T-cell (primary cell): ENCODE measurements around the gene ANO1. TPM values are rescaled to one million over a fixed set of nuclear protein-coding genes. Genes with fewer than 3 reads are reported as not detected.

ENCODE experiments used
- ATAC-seq, 4 experiments: fragments of 200-7000 bp in 3 of 4; fragments of 150-1000 bp in 1 of 4; cut with Tn5 transposase; replicated peaks in 1 of 4; 1 replicate in 3 of 4; 2 replicates in 1 of 4; pipeline ENCODE4 v1.10.0; 2021; ENCODE audit warnings: moderate library complexity in 3 of 4, mild to moderate bottlenecking in 2 of 4, moderate number of reproducible peaks in 1 of 4
- CTCF ChIA-PET, 2 donors: fragments of 300-600 bp; sonication (Branson Sonifier 250); formaldehyde crosslinking; loops; one replicate each; lab custom pipeline; 2022; ENCODE audit warnings: antibody characterized with exemption in 2 of 2; lab: Charles Lee
- POLR2A ChIA-PET, 2 donors: fragments of 300-600 bp; sonication (Branson Sonifier 250); formaldehyde crosslinking; loops; one replicate each; lab custom pipeline; 2022; ENCODE audit warnings: antibody characterized with exemption in 2 of 2; lab: Charles Lee
- DNase-seq, 35 experiments: peaks; one replicate each; pipeline versions ENCODE4 v3.0.0 to v3.0.0-alpha.2; 2013 to 2023
- H3K27ac ChIP-seq: one replicate; pipeline ENCODE4 v1.5.1; 2013; ENCODE audit warnings: low read length
- H3K27me3 ChIP-seq, 2 experiments: replicated peaks in 1 of 2; 1 replicate in 1 of 2; 2 replicates in 1 of 2; pipeline versions ENCODE4 v1.6.1 to v1.7.0; 2013; ENCODE audit warnings: low read length in 1 of 2, mixed read lengths in 1 of 2; ENCODE audit not compliant: control insufficient read depth in 2 of 2, insufficient read depth in 2 of 2; ENCODE audit errors: extremely low read depth in 1 of 2
- H3K36me3 ChIP-seq, 2 donors: 1 replicate in 1 of 2; 2 replicates in 1 of 2; pipeline versions ENCODE4 v1.6.1 to v1.7.0; 2013; ENCODE audit warnings: low read length in 1 of 2; ENCODE audit not compliant: control insufficient read depth in 2 of 2, insufficient read depth in 1 of 2; ENCODE audit errors: extremely low read depth in 1 of 2
- H3K4me1 ChIP-seq, 2 experiments: 1 replicate in 1 of 2; 2 replicates in 1 of 2; pipeline versions ENCODE4 v1.6.1 to v1.7.0; 2013; ENCODE audit warnings: low read length in 2 of 2, mixed read lengths in 1 of 2; ENCODE audit not compliant: insufficient read depth in 2 of 2, control insufficient read depth in 1 of 2; ENCODE audit errors: extremely low read depth in 1 of 2
- H3K4me3 ChIP-seq, 2 donors: 1 replicate in 1 of 2; 2 replicates in 1 of 2; pipeline versions ENCODE4 v1.5.1 to v1.7.0; 2013; ENCODE audit warnings: mild to moderate bottlenecking in 2 of 2, low read length in 1 of 2, moderate library complexity in 1 of 2; ENCODE audit not compliant: control insufficient read depth in 1 of 2; ENCODE audit errors: extremely low read depth in 1 of 2
- H3K9me3 ChIP-seq: 2 replicates; pipeline ENCODE4 v1.7.0; 2013
- H3K27ac Mint-ChIP-seq, 2 donors: one replicate each; pipeline ENCODE4 v1.8.0; 2020 to 2021; ENCODE audit warnings: mild to moderate bottlenecking in 2 of 2, mixed read lengths in 2 of 2
- H3K27me3 Mint-ChIP-seq, 2 donors: one replicate each; pipeline ENCODE4 v1.8.0; 2021 to 2022; ENCODE audit warnings: mixed read lengths in 2 of 2
- H3K36me3 Mint-ChIP-seq: one replicate; pipeline ENCODE4 v1.8.0; 2021; ENCODE audit warnings: mixed read lengths
- H3K4me1 Mint-ChIP-seq, 3 donors: one replicate each; pipeline ENCODE4 v1.8.0; 2020 to 2022; ENCODE audit warnings: mixed read lengths in 3 of 3, mild to moderate bottlenecking in 1 of 3
- H3K4me3 Mint-ChIP-seq, 3 donors: one replicate each; pipeline ENCODE4 v1.8.0; 2020 to 2022; ENCODE audit warnings: mild to moderate bottlenecking in 3 of 3, mixed read lengths in 3 of 3, moderate library complexity in 3 of 3
- H3K9me3 Mint-ChIP-seq, 3 donors: one replicate each; pipeline ENCODE4 v1.8.0; 2020 to 2022; ENCODE audit warnings: mixed read lengths in 3 of 3
- WGBS: methylation state at CpG from one replicate; pipeline ENCODE4 v1.1.5; 2013; ENCODE audit warnings: missing lambda C conversion rate; ENCODE audit not compliant: insufficient coverage; 5-methylcytosine and 5-hydroxymethylcytosine counted together
- total RNA-seq, 35 experiments: library from RNA in 6 of 35; stranded (reverse) in 6 of 35; fragments of 120-200 nt in 1 of 35; gene quantifications; one replicate each; pipeline versions ENCODE4 v1.2.1 to v1.2.4 and lab custom pipeline; 2013 to 2026

ANO1 gene
- total RNA-seq, 5 donors from 2014 or later (not counting 1 experiment from before 2014, with no cell fraction given): 0.19 to 0.38 (median 0.33) TPM; not detected in 2

GRCh38 chr11:70060611-70061293 lies 17.4 kb upstream of the ANO1 start:
- peaks cover 28 to 35% of the 10 kb centered on the region in 2 donors for H3K27me3 Mint-ChIP-seq

GRCh38 chr11:70061734-70062133 lies 16.4 kb upstream of the ANO1 start:
- no peaks in the 10 kb centered on the region for H3K4me1 ChIP-seq
- H3K27me3 ChIP-seq: peaks cover 0 to 12% of the 10 kb centered on the region in 2 experiments
- H3K9me3 ChIP-seq: no peaks in the 10 kb centered on the region
- ATAC-seq (no peak), DNase-seq (no peak)
- no peaks in the 10 kb centered on the region for H3K36me3 ChIP-seq
- CTCF ChIA-PET: no interaction called here
- no peak overlapping the region for H3K27ac ChIP-seq
- 100% methylated on average over 1 of the region's 1 CpG for WGBS
- no peaks in the 10 kb centered on the region for H3K4me1 Mint-ChIP-seq
- H3K27me3 Mint-ChIP-seq: peaks cover 30 to 37% of the 10 kb centered on the region in 2 donors
- POLR2A ChIA-PET: no interaction called here
- no peaks in the 10 kb centered on the region for H3K36me3 Mint-ChIP-seq
- H3K27ac Mint-ChIP-seq: no peak overlapping the region
- H3K9me3 Mint-ChIP-seq: peaks cover 0 to 7% (median 3%) of the 10 kb centered on the region in 3 donors
- no peak overlapping the region for H3K4me3 Mint-ChIP-seq
- H3K4me3 ChIP-seq: no peak overlapping the region

More at GRCh38 chr11:70060611-70061293, 17.4 kb upstream of the ANO1 start:
- Histone ChIP-seq H3K27ac (no peak overlapping the region), H3K36me3 (no peaks in the 10 kb centered on the region), H3K4me1 (no peaks in the 10 kb centered on the region), H3K4me3 (no peak overlapping the region), H3K9me3 (no peaks in the 10 kb centered on the region), H3K27me3 (peaks cover 0 to 5% of the 10 kb centered on the region in 2 experiments)
- ChIA-PET CTCF (no interaction called here), POLR2A (no interaction called here)
- H3K4me1 Mint-ChIP-seq: no peaks in the 10 kb centered on the region
- DNase-seq (no peak), ATAC-seq (no peak)
- H3K36me3 Mint-ChIP-seq: no peaks in the 10 kb centered on the region
- WGBS: 68% methylated on average over 10 of the region's 10 CpGs
- H3K27ac Mint-ChIP-seq: no peak overlapping the region
- no peak overlapping the region for H3K4me3 Mint-ChIP-seq
- H3K9me3 Mint-ChIP-seq: peaks cover 3 to 10% (median 7%) of the 10 kb centered on the region in 3 donors

- no peak overlapping the region for H3K27ac ChIP-seq
- Mint-ChIP-seq H3K4me1 (no peaks in the 10 kb centered on the region), H3K27me3 (peaks cover 24 to 25% of the 10 kb centered on the region in 2 donors), H3K36me3 (no peaks in the 10 kb centered on the region), H3K27ac (no peak overlapping the region), H3K9me3 (no peaks in the 10 kb centered on the region), H3K4me3 (no peak overlapping the region)
- CTCF ChIA-PET: no interaction called here
- DNase-seq: no peak
- peaks cover 0 to 21% of the 10 kb centered on the region in 2 experiments for H3K27me3 ChIP-seq
- H3K4me1 ChIP-seq: no peaks in the 10 kb centered on the region
- H3K36me3 ChIP-seq: no peaks in the 10 kb centered on the region
- 86% methylated on average over 3 of the region's 8 CpGs for WGBS
- no peak overlapping the region for H3K4me3 ChIP-seq
- no peak for ATAC-seq
- POLR2A ChIA-PET: no interaction called here
- H3K9me3 ChIP-seq: no peaks in the 10 kb centered on the region
Measured at GRCh38 chr11:70063121-70063520, 15.0 kb upstream of the ANO1 start.

- H3K4me1 Mint-ChIP-seq: no peaks in the 10 kb centered on the region
- H3K4me3 Mint-ChIP-seq: no peak overlapping the region
- WGBS: 84% methylated on average over 4 of the region's 4 CpGs
- no peak overlapping the region for H3K4me3 ChIP-seq
- H3K27ac Mint-ChIP-seq: no peak overlapping the region
- H3K36me3 Mint-ChIP-seq: no peaks in the 10 kb centered on the region
- no peaks in the 10 kb centered on the region for H3K4me1 ChIP-seq
- peaks cover 25 to 26% of the 10 kb centered on the region in 2 donors for H3K27me3 Mint-ChIP-seq
- ChIA-PET POLR2A (no interaction called here), CTCF (no interaction called here)
- H3K27me3 ChIP-seq: peaks cover 0 to 25% of the 10 kb centered on the region in 2 experiments
- no peak for DNase-seq
- no peaks in the 10 kb centered on the region for H3K9me3 ChIP-seq
- no peak for ATAC-seq
- H3K27ac ChIP-seq: no peak overlapping the region
- no peaks in the 10 kb centered on the region for H3K36me3 ChIP-seq
- no peaks in the 10 kb centered on the region for H3K9me3 Mint-ChIP-seq
Measured at GRCh38 chr11:70063555-70063954, 14.6 kb upstream of the ANO1 start.

GRCh38 chr11:70064008-70064725 lies 13.9 kb upstream of the ANO1 start:
- Histone ChIP-seq H3K9me3 (no peaks in the 10 kb centered on the region), H3K4me1 (no peaks in the 10 kb centered on the region), H3K27me3 (peaks cover 0 to 31% of the 10 kb centered on the region in 2 experiments), H3K4me3 (no peak overlapping the region), H3K27ac (no peak overlapping the region), H3K36me3 (no peaks in the 10 kb centered on the region)
- ATAC-seq (no peak), DNase-seq (no peak)
- Mint-ChIP-seq H3K27me3 (peaks cover 27 to 32% of the 10 kb centered on the region in 2 donors), H3K4me3 (no peak overlapping the region), H3K36me3 (no peaks in the 10 kb centered on the region), H3K4me1 (no peaks in the 10 kb centered on the region), H3K9me3 (no peaks in the 10 kb centered on the region), H3K27ac (no peak overlapping the region)
- ChIA-PET POLR2A (no interaction called here), CTCF (no interaction called here)
- WGBS: 73% methylated on average over 4 of the region's 10 CpGs

DNA sequence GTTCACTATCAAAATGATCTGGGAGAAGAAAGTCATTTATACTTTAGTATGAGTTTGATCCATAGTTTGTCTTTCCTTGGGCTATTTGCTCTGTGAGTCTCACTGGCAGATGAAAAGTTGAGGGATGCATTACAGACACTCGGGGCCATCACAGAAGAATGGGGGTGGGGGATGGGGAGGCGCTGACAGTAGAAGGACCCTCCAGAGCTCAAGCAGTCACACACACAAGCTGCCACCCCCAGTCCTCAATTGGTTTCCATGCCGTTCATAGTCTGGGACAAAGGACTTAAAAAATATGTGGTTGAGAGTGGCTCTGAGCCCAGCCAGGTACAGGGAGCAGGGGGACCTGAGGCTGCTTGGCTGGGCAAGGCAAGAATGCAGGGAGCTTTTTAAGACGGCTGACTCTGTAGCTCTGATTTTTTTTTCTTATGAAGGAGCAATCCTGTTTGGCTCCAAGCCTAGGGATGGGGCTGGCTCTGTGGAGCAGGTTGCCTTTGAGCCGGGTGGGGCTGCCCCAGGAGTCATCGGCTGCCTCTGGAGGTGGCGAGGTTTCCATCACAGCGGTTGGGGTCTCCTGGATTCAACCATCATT lies 13.3 kb upstream of the ANO1 start:
- peaks cover 0 to 31% of the 10 kb centered on the region in 2 experiments for H3K27me3 ChIP-seq
- peaks cover 34 to 38% of the 10 kb centered on the region in 2 donors for H3K27me3 Mint-ChIP-seq
- H3K9me3 Mint-ChIP-seq: no peaks in the 10 kb centered on the region
- no peaks in the 10 kb centered on the region for H3K9me3 ChIP-seq
- no peak overlapping the region for H3K27ac ChIP-seq
- POLR2A ChIA-PET: no interaction called here
- no peaks in the 10 kb centered on the region for H3K36me3 ChIP-seq
- DNase-seq (no peak), ATAC-seq (no peak)
- H3K27ac Mint-ChIP-seq: no peak overlapping the region
- H3K36me3 Mint-ChIP-seq: no peaks in the 10 kb centered on the region
- CTCF ChIA-PET: no interaction called here
- H3K4me3 ChIP-seq: no peak overlapping the region
- H3K4me1 Mint-ChIP-seq: no peaks in the 10 kb centered on the region
- H3K4me3 Mint-ChIP-seq: no peak overlapping the region
- WGBS: 90% methylated on average over 5 of the region's 8 CpGs
- no peaks in the 10 kb centered on the region for H3K4me1 ChIP-seq
